K562 (cell line): ENCODE measurements around the gene RND1. TPM values are rescaled to one million over a fixed set of nuclear protein-coding genes. Genes with fewer than 3 reads are reported as not detected.

Experiments used
- ATF7 ChIP-seq: fragments of 450-650 bp; IDR thresholded peaks from 2 replicates; pipeline ENCODE4 v1.7.1; 2014; ENCODE audit warnings: mild to moderate bottlenecking, moderate library complexity
- E2F3 ChIP-seq: fragments of 250-450 bp; sonication (Bioruptor Pico); IDR thresholded peaks from 2 replicates; pipeline ENCODE4 v1.4.0; 2020; ENCODE audit warnings: mild to moderate bottlenecking
- PHTF2 ChIP-seq: fragments of 250-450 bp; sonication (Bioruptor Pico); IDR thresholded peaks from 2 replicates; pipeline ENCODE4 v1.5.0; 2021; ENCODE audit warnings: mild to moderate bottlenecking
- polyA plus RNA-seq, 8 experiments: library from polyadenylated mRNA; depleted of rRNA in 4 of 8; stranded (reverse) in 5 of 8; unstranded in 3 of 8; fragments of >200 nt; fragmentation: Nextera tagmentation in 2 of 8; fragmentation: Illumina TruSeq in 1 of 8; extraction: Ambion mirVana in 2 of 8; extraction: Trizol in 1 of 8; gene quantifications; 2 replicates each; pipeline versions ENCODE4 v1.2.1 to v1.2.3, GENCODE V29; 2011 to 2014; ENCODE audit warnings: inconsistent platforms in 1 of 8, missing spikeins in 1 of 8
- total RNA-seq, 7 experiments: library from RNA; depleted of rRNA in 6 of 7; stranded (reverse); fragments of >200 nt in 6 of 7; fragmentation: Illumina TruSeq in 2 of 7; extraction: Trizol in 2 of 7; gene quantifications; 2 replicates each; pipeline versions ENCODE4 v1.2.1 to v1.2.3, GENCODE V29; 2011 to 2021; ENCODE audit warnings: low replicate concordance in 1 of 7
- TF ChIP-seq, protein P1 (sequence below), 3 experiments: fragments of 200-800 bp in 1 of 3; sonication (Bioruptor generic) in 1 of 3; sonication (generic) in 1 of 3; formaldehyde crosslinking in 1 of 3; IDR thresholded peaks; 2 replicates each; pipeline versions ENCODE4 v1.6.1 to v1.8.0; 2016 to 2022; ENCODE audit warnings: mild to moderate bottlenecking in 2 of 3, missing compliant biosample characterization in 2 of 3, missing genetic modification characterization in 2 of 3, missing genetic modification reagents in 1 of 3
- TF ChIP-seq, protein P2 (sequence below): fragments of 250-450 bp; sonication (Bioruptor Pico); IDR thresholded peaks from 2 replicates; pipeline ENCODE4 v1.4.0; 2020; ENCODE audit warnings: mild to moderate bottlenecking, moderate library complexity
- TF ChIP-seq, protein P3 (sequence below): sonication (generic); formaldehyde crosslinking; IDR thresholded peaks from 2 replicates; pipeline ENCODE4 v1.8.0; 2022; ENCODE audit warnings: mild to moderate bottlenecking, missing genetic modification reagents, borderline replicate concordance
- TF ChIP-seq, protein P4 (sequence below), 2 experiments: fragments of 450-650 bp; IDR thresholded peaks; 2 replicates each; pipeline ENCODE4 v1.6.1; 2018; ENCODE audit warnings: mild to moderate bottlenecking in 2 of 2, low read depth in 1 of 2; ENCODE audit not compliant: partially characterized antibody in 2 of 2
- TF ChIP-seq, protein P5 (sequence below): fragments of 250-450 bp; sonication (Bioruptor Pico); IDR thresholded peaks from 2 replicates; pipeline ENCODE4 v1.4.0; 2020; ENCODE audit warnings: mild to moderate bottlenecking, moderate library complexity

Gene RND1
- total and polyA plus RNA-seq, 9 of the 15 experiments (the other 6 are each of a cell fraction or from before 2014, with no cell fraction given) = 0.18 to 0.78 (median 0.58) TPM; not detected in 2

DNA sequence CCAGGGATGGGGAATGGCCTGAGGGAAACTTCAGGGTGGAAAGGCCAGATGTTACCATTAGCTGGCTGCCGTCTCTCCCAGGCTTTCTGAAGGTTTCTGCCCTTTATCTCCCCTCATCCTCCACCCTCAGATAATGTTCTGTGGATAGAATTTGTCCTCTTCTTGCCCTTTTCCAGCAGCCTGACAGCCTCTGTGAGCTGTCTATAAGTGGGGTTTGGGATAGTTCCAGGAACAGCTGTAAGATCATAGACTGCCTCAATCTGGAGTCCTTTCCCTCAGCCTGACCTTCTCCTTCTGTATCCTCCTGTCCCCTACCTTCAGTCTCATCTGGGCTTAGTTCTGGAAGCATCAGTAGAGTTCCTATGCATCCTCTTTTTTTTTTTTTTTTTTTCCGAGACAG is 2.8 kb upstream of the RND1 start (continued):
- TF ChIP-seq, protein P1, sequence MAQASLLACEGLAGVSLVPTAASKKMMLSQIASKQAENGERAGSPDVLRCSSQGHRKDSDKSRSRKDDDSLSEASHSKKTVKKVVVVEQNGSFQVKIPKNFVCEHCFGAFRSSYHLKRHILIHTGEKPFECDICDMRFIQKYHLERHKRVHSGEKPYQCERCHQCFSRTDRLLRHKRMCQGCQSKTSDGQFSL (CRISPR knock-in tag; IDR thresholded peaks at IDR 0.05) = no peak
- TF ChIP-seq, protein P1 (tag; IDR thresholded peaks at IDR 0.05) = no peak
- TF ChIP-seq, protein P2, sequence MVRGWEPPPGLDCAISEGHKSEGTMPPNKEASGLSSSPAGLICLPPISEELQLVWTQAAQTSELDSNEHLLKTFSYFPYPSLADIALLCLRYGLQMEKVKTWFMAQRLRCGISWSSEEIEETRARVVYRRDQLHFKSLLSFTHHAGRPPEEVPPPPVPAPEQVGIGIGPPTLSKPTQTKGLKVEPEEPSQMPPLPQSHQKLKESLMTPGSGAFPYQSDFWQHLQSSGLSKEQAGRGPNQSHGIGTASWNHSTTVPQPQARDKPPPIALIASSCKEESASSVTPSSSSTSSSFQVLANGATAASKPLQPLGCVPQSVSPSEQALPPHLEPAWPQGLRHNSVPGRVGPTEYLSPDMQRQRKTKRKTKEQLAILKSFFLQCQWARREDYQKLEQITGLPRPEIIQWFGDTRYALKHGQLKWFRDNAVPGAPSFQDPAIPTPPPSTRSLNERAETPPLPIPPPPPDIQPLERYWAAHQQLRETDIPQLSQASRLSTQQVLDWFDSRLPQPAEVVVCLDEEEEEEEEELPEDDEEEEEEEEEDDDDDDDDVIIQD = no peak
- TF ChIP-seq, protein P3, sequence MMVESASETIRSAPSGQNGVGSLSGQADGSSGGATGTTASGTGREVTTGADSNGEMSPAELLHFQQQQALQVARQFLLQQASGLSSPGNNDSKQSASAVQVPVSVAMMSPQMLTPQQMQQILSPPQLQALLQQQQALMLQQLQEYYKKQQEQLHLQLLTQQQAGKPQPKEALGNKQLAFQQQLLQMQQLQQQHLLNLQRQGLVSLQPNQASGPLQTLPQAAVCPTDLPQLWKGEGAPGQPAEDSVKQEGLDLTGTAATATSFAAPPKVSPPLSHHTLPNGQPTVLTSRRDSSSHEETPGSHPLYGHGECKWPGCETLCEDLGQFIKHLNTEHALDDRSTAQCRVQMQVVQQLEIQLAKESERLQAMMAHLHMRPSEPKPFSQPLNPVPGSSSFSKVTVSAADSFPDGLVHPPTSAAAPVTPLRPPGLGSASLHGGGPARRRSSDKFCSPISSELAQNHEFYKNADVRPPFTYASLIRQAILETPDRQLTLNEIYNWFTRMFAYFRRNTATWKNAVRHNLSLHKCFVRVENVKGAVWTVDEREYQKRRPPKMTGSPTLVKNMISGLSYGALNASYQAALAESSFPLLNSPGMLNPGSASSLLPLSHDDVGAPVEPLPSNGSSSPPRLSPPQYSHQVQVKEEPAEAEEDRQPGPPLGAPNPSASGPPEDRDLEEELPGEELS (CRISPR knock-in tag) = no peak
- TF ChIP-seq, protein P4, sequence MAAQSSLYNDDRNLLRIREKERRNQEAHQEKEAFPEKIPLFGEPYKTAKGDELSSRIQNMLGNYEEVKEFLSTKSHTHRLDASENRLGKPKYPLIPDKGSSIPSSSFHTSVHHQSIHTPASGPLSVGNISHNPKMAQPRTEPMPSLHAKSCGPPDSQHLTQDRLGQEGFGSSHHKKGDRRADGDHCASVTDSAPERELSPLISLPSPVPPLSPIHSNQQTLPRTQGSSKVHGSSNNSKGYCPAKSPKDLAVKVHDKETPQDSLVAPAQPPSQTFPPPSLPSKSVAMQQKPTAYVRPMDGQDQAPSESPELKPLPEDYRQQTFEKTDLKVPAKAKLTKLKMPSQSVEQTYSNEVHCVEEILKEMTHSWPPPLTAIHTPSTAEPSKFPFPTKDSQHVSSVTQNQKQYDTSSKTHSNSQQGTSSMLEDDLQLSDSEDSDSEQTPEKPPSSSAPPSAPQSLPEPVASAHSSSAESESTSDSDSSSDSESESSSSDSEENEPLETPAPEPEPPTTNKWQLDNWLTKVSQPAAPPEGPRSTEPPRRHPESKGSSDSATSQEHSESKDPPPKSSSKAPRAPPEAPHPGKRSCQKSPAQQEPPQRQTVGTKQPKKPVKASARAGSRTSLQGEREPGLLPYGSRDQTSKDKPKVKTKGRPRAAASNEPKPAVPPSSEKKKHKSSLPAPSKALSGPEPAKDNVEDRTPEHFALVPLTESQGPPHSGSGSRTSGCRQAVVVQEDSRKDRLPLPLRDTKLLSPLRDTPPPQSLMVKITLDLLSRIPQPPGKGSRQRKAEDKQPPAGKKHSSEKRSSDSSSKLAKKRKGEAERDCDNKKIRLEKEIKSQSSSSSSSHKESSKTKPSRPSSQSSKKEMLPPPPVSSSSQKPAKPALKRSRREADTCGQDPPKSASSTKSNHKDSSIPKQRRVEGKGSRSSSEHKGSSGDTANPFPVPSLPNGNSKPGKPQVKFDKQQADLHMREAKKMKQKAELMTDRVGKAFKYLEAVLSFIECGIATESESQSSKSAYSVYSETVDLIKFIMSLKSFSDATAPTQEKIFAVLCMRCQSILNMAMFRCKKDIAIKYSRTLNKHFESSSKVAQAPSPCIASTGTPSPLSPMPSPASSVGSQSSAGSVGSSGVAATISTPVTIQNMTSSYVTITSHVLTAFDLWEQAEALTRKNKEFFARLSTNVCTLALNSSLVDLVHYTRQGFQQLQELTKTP (IDR thresholded peaks at IDR 0.05; ENCODE audit: low read depth in 1 of 2, partially characterized antibody in 2 of 2) = no peak
- TF ChIP-seq ATF7 (no peak), E2F3 (CRISPR knock-in tag) (no peak), PHTF2 (no peak)
- TF ChIP-seq, protein P5, sequence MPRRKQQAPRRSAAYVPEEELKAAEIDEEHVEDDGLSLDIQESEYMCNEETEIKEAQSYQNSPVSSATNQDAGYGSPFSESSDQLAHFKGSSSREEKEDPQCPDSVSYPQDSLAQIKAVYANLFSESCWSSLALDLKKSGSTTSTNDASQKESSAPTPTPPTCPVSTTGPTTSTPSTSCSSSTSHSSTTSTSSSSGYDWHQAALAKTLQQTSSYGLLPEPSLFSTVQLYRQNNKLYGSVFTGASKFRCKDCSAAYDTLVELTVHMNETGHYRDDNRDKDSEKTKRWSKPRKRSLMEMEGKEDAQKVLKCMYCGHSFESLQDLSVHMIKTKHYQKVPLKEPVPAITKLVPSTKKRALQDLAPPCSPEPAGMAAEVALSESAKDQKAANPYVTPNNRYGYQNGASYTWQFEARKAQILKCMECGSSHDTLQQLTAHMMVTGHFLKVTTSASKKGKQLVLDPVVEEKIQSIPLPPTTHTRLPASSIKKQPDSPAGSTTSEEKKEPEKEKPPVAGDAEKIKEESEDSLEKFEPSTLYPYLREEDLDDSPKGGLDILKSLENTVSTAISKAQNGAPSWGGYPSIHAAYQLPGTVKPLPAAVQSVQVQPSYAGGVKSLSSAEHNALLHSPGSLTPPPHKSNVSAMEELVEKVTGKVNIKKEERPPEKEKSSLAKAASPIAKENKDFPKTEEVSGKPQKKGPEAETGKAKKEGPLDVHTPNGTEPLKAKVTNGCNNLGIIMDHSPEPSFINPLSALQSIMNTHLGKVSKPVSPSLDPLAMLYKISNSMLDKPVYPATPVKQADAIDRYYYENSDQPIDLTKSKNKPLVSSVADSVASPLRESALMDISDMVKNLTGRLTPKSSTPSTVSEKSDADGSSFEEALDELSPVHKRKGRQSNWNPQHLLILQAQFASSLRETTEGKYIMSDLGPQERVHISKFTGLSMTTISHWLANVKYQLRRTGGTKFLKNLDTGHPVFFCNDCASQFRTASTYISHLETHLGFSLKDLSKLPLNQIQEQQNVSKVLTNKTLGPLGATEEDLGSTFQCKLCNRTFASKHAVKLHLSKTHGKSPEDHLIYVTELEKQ (CRISPR knock-in tag) = no peak
